GM15510 (cell line): Measurements from ENCODE around the gene PCIF1.

Experiments
- POLR2A ChIP-seq: IDR thresholded peaks from 3 replicates; pipeline ENCODE4 v1.6.1; 2011; ENCODE audit warnings: borderline replicate concordance; ENCODE audit not compliant: insufficient read length; ENCODE audit errors: extremely low read depth

The PCIF1 gene

GRCh38 chr20:45897692-45898091, 36.8 kb upstream of the PCIF1 start:
- no peak for TF ChIP-seq POLR2A

GRCh38 chr20:45898285-45898684, 36.2 kb upstream of the PCIF1 start:
- no peak for TF ChIP-seq POLR2A

- no peak for TF ChIP-seq POLR2A
Observed at GRCh38 chr20:45899046-45899835, 35.2 kb upstream of the PCIF1 start.

GRCh38 chr20:45902199-45902701, 32.2 kb upstream of the PCIF1 start:
- no peak for TF ChIP-seq POLR2A

GRCh38 chr20:45904583-45905504, 29.6 kb upstream of the PCIF1 start:
- no peak for TF ChIP-seq POLR2A

- TF ChIP-seq POLR2A = no peak
Observed at GRCh38 chr20:45905505-45906079, 28.9 kb upstream of the PCIF1 start.

- no peak for TF ChIP-seq POLR2A
Observed at GRCh38 chr20:45907219-45907948, 27.1 kb upstream of the PCIF1 start.

GRCh38 chr20:45908084-45908483, 26.4 kb upstream of the PCIF1 start:
- TF ChIP-seq POLR2A = no peak

GRCh38 chr20:45909336-45909808, 25.1 kb upstream of the PCIF1 start:
- TF ChIP-seq POLR2A = no peak

- TF ChIP-seq POLR2A = no peak
Observed at GRCh38 chr20:45909817-45910669, 24.4 kb upstream of the PCIF1 start.

GRCh38 chr20:45910670-45911485, 23.6 kb upstream of the PCIF1 start:
- TF ChIP-seq POLR2A = peak; percentile 46

GRCh38 chr20:45911486-45912343, 22.8 kb upstream of the PCIF1 start, which contains the start of gene PLTP:
TSS of gene PLTP (minus strand) at chr20:45912155. CDS start at chr20:45911452, 703 bp downstream.
- TF ChIP-seq POLR2A = no peak
